NCI-H446 treated with DMSO at 0.1 percent for 48 hours (cell line): ENCODE measurements around the gene KCNA4.
"Not testable (repeated sequence)": the region's sequence is repeated elsewhere in the genome, so short reads cannot be mapped to it uniquely, and the experiment has no call there.

ENCODE experiments used
- DNase-seq: peaks from one replicate; lab custom pipeline; 2025; lab: John Stamatoyannopoulos, UW

The KCNA4 gene

GRCh38 chr11:29996016-29996415 lies 20.8 kb downstream of the KCNA4 start:
- DNase-seq = no peak

DNA sequence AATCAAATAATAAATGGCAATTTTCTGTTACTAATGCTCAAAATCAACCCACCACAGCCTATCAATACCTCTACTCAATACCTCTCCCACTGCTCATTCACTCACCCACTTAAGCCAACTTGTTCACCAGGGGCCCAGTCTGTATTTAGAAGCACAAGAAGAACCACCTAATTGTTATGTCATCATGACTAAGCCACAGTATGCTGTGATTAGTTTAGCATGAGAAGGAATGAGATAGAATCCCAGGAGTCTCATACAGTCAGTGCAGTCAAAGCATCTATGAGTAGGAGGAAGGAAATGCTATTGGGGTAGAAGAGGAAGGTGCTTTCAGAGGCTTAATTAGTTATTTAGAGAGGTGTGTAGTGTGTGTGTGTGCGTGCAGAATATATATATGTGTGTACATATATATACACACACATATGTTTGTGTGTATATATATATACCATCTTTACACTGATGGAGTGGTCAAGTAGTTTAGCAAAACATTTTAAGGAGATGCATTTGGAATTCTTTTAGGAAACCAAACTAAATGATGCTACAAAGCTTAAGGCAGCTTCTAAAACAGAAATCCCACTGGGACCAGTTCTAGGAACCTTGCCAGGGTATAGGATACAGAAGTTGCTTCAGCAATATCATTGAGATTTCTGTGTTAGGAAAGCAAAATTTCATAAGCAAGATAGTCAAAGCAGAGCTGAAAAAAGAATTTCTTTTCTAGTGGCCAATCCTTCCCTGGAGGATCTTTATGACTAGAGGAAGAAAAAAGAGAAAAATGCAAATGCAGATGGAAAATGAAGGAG lies 27.5 kb downstream of the KCNA4 start:
- no peak for DNase-seq

DNA sequence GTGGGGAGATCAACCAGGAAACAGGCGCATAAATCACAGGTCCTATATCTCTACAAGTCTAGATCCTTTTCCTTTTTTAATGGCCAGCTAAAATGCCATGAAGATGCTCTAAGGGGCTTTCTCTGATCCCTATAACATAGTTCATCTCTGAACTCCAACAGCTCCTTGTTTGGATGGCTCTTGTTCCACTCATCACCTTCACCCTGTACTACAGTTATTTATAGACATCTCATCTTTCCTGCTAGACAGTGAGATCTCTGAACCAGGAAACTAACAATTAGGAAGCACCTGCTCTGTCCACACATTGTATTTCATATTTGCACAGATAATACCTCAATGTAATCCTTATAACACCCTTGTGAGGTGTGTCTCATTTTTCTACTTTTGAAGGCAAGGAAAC lies 31.6 kb downstream of the KCNA4 start:
- no peak for DNase-seq

DNA sequence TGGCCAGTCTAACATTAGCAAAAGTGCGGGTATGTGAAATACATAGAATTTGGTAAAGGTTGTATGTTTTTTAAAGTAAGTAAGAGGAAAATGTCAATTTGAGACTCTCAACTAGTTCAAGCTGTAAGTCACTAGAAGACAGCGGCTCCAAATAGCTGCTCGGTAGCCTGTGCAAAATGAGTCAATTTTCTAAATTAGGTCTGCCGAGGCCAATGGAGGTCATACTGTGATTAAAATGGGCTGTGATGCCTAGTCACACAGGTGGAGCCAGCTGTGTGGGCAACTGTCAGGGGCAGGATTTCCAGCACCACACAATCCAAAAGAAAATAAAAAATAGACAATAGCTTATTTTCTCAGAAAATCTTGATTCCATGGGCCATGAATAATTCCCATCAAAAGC lies 32.3 kb downstream of the KCNA4 start:
- no peak for DNase-seq

- DNase-seq = no peak
Observed at GRCh38 chr11:29978549-29978948, 38.3 kb downstream of the KCNA4 start.

DNA sequence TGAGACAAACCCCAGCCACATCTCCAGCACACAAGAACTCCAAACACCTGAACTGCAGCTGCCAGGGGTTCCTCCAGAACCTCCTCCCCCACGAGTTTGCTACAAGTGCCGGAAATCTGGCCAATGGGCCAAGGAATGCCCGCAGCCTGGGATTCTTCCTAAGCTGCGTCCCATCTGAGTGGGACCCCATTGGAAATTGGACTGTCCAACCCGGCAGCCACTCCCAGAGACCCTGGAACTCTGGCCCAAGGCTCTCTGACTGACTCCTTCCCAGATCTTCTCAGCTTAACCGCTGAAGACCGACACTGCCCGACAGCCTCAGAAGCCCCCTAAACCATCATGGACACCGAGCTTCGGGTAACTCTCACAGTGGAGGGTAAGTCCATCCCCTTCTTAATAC lies 41.2 kb downstream of the KCNA4 start:
- not testable (repeated sequence) for DNase-seq

GRCh38 chr11:29963796-29964195 lies 53.0 kb downstream of the KCNA4 start:
- no peak for DNase-seq

DNA sequence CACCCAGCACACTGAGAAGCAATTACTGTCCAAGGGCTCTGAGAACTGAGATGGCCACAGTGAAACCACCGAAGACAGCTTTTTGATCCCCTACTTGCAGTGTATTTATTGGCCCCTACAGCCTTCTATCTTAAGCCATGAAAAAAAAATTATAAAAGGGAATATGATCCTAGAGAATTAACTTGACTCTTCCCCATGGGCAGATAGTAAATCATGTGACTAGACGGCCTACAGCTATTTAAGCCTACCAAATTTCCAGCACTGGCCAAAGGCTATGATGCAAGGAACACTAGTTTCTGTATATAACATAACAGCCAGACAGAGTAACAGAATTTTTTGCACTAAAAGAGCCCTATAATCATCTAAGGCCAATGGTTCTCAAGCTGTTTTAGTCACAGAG lies 53.8 kb downstream of the KCNA4 start:
- DNase-seq = no peak

DNA sequence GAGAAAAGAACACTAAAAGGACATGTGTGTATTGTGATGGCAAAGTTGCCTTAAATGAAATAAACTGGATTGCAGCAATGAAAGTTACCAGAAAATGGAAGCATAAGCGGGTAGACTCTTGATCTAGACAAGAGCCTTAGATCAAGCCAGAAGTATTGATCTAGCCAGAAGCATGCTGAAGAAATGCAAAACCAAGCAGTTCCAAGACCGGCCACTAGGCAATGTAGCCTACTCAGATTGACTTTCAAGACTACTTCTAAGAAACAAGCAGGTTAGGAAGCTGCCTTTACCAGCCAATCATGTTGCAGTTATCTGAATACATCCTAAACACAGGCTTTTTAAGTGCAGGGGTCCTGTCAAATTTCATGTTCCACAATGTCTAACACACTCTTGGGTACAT lies 54.6 kb downstream of the KCNA4 start:
- DNase-seq = no peak
